Measurements from ENCODE around the gene WNT5A. TPM values are rescaled to one million over a fixed set of nuclear protein-coding genes. Genes with fewer than 3 reads are reported as not detected.

Gene WNT5A
- total and polyA plus RNA-seq, 10 donors, result 1.1 to 26.7 (median 11.3) TPM

DNA sequence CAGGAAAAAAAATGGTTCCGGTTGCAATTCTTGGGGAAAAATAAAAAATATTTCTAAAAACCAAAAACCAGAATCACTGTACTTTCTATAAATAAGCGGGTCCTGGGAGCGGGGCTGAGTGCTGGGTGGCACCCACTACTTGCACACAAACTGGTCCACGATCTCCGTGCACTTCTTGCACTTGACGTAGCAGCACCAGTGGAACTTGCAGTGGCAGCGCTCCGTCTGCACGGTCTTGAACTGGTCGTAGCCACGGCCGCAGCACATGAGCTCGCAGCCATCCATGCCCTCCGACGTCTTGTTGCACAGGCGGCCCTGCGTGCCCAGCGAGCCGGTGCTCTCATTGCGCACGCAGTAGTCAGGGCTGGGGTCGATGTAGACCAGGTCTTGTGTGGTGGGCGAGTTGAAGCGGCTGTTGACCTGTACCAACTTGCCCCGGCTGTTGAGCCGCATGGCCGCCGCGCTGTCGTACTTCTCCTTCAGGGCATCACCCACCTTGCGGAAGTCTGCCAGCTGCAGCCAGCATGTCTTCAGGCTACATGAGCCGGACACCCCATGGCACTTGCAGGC, 17.1 kb downstream of the WNT5A start:
- no peak for TF ChIP-seq POLR2A (IDR thresholded peaks at IDR 0.05)
- TF ChIP-seq POLR2AphosphoS5 (IDR thresholded peaks at IDR 0.05), result no peak
- TF ChIP-seq, protein P1, sequence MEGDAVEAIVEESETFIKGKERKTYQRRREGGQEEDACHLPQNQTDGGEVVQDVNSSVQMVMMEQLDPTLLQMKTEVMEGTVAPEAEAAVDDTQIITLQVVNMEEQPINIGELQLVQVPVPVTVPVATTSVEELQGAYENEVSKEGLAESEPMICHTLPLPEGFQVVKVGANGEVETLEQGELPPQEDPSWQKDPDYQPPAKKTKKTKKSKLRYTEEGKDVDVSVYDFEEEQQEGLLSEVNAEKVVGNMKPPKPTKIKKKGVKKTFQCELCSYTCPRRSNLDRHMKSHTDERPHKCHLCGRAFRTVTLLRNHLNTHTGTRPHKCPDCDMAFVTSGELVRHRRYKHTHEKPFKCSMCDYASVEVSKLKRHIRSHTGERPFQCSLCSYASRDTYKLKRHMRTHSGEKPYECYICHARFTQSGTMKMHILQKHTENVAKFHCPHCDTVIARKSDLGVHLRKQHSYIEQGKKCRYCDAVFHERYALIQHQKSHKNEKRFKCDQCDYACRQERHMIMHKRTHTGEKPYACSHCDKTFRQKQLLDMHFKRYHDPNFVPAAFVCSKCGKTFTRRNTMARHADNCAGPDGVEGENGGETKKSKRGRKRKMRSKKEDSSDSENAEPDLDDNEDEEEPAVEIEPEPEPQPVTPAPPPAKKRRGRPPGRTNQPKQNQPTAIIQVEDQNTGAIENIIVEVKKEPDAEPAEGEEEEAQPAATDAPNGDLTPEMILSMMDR (IDR thresholded peaks at IDR 0.05 in 8 of 11, conservative IDR thresholded peaks at IDR 0.05 in 3 of 11), result no peak
- H3K4me3 ChIP-seq, result no peak overlapping the region
- peaks cover 0 to 13% (median 0%) of the 10 kb centered on the region in 7 donors for H3K27me3 ChIP-seq (replicated peaks in 1 of 7)
- no peaks in the 10 kb centered on the region for H3K9me3 ChIP-seq
- no peak for DNase-seq
- H3K36me3 ChIP-seq, result peaks cover 0 to 10% (median 0%) of the 10 kb centered on the region in 6 donors
- intact Hi-C loops (cut with DNase I; ENCODE audit: low total_unique reads), result no loop called here
- no peak overlapping the region for H3K27ac ChIP-seq
- H3K4me1 ChIP-seq, result no peaks in the 10 kb centered on the region
- 95 to 99% (median 96%) methylated on average over 31 to 32 of the region's 32 CpGs for WGBS, 5 donors

DNA sequence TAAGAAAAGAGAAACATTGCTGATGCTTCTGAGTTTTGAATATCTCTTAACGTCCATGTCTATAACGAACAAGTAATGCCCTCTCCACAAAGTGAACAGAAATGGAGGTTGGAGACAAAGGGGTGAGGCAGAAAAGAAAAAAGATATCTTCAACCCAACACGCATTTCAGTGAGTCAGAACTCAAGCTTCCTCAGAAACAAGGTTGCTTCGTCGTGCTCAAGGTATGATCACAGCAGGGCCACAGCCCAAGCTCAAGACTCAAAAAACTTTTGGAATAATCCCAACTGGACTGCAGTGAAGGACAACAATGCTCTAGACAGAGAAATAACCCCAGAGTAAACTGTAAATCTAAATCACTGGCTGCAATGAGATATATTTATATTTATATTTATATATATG, 18.9 kb downstream of the WNT5A start:
- no peaks in the 10 kb centered on the region for H3K4me1 ChIP-seq
- no peak overlapping the region for H3K4me3 ChIP-seq
- TF ChIP-seq POLR2A (IDR thresholded peaks at IDR 0.05), result no peak
- TF ChIP-seq, protein P1 (IDR thresholded peaks at IDR 0.05 in 8 of 11, conservative IDR thresholded peaks at IDR 0.05 in 3 of 11), result no peak
- no peak for TF ChIP-seq POLR2AphosphoS5 (IDR thresholded peaks at IDR 0.05)
- 81 to 92% (median 87%) methylated on average over 5 of the region's 5 CpGs for WGBS, 5 donors
- no peaks in the 10 kb centered on the region for H3K9me3 ChIP-seq
- no peak for DNase-seq
- peaks cover 0 to 6% (median 0%) of the 10 kb centered on the region in 6 donors for H3K36me3 ChIP-seq
- H3K27ac ChIP-seq, result no peak overlapping the region
- peaks cover 0 to 8% (median 0%) of the 10 kb centered on the region in 7 donors for H3K27me3 ChIP-seq (replicated peaks in 1 of 7)
- intact Hi-C loops (cut with DNase I; ENCODE audit: low total_unique reads), result no loop called here

DNA sequence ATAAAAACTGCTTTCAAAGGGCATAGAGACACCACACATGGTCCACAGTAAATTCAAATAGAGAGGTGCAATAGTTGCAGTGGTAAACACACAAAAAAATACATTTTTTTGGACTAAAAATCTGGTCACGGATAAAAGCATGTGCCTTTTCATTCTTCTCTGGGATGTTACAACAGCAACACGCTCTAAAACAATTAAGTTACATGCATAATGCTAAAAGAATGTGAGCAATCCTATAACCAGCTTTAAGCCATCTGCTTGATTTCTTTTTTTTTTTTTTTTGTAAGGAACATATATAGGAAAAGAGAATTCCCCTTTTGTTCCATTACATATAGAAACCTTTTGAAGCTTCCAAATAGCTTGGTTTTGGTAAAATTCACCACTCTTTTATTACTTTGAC, 20.0 kb downstream of the WNT5A start:
- intact Hi-C loops (cut with DNase I; ENCODE audit: low total_unique reads), result no loop called here
- 86 to 91% (median 87%) methylated on average over 2 of the region's 2 CpGs for WGBS, 5 donors
- Histone ChIP-seq H3K9me3 (no peaks in the 10 kb centered on the region), H3K36me3 (peaks cover 0 to 6% (median 0%) of the 10 kb centered on the region in 6 donors), H3K27me3 (replicated peaks in 1 of 7) (peaks cover 0 to 8% (median 0%) of the 10 kb centered on the region in 7 donors), H3K4me3 (no peak overlapping the region), H3K4me1 (no peaks in the 10 kb centered on the region), H3K27ac (no peak overlapping the region)
- DNase-seq, result no peak
- no peak for TF ChIP-seq POLR2AphosphoS5 (IDR thresholded peaks at IDR 0.05)
- TF ChIP-seq, protein P1 (IDR thresholded peaks at IDR 0.05 in 8 of 11, conservative IDR thresholded peaks at IDR 0.05 in 3 of 11), result no peak
- no peak for TF ChIP-seq POLR2A (IDR thresholded peaks at IDR 0.05)

DNA sequence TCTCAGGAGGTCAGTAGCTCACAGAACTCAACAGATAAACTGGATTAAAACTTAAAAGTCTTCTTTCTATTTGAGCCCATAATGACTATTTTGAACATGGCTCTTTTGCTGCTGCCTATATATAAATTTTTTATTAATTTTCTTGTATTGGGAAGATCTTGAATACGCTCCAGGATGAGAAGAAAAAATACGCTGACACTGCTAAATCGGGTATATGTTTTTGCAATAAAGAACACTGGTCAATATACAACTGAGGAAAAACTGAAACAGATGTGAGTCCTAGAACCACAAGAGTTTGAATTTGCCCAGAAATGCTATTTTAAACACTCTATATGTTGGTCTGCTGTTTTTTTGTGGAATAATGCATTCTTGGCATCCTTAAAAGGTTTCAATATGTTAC, 20.6 kb downstream of the WNT5A start:
- no peak overlapping the region for H3K4me3 ChIP-seq
- intact Hi-C loops (cut with DNase I; ENCODE audit: low total_unique reads), result no loop called here
- TF ChIP-seq POLR2A (IDR thresholded peaks at IDR 0.05) (no peak), POLR2AphosphoS5 (IDR thresholded peaks at IDR 0.05) (no peak)
- TF ChIP-seq, protein P1 (IDR thresholded peaks at IDR 0.05 in 8 of 11, conservative IDR thresholded peaks at IDR 0.05 in 3 of 11), result no peak
- peaks cover 0 to 7% (median 0%) of the 10 kb centered on the region in 7 donors for H3K27me3 ChIP-seq (replicated peaks in 1 of 7)
- WGBS, 5 donors, result 82 to 95% (median 87%) methylated on average over 3 of the region's 3 CpGs
- no peaks in the 10 kb centered on the region for H3K4me1 ChIP-seq
- DNase-seq, result no peak
- H3K36me3 ChIP-seq, result peaks cover 0 to 6% (median 0%) of the 10 kb centered on the region in 6 donors
- H3K27ac ChIP-seq, result no peak overlapping the region
- no peaks in the 10 kb centered on the region for H3K9me3 ChIP-seq

Data from spleen (tissue), 11 donors.